Upper lobe of left lung (tissue), 4 donors: ENCODE data around the gene GALC.

Source experiments
- EP300 ChIP-seq, 4 donors: sonication (generic); formaldehyde crosslinking; IDR thresholded peaks; one replicate each; pipeline ENCODE4 v1.5.1; 2017; ENCODE audit warnings: antibody characterized with exemption in 4 of 4, control low read depth in 2 of 4
- POLR2AphosphoS5 ChIP-seq, 2 donors: sonication (generic); formaldehyde crosslinking; IDR thresholded peaks; one replicate each; pipeline ENCODE4 v1.5.1; 2017; ENCODE audit warnings: antibody characterized with exemption in 2 of 2
- TF ChIP-seq, protein P1 (sequence below), 6 experiments: fragments of 450-650 bp in 4 of 6; fragments of 200-600 bp in 2 of 6; sonication (generic) in 2 of 6; IDR thresholded peaks; one replicate each; pipeline ENCODE4 v1.5.1; 2016 to 2019; ENCODE audit warnings: antibody characterized with exemption in 6 of 6

DNA sequence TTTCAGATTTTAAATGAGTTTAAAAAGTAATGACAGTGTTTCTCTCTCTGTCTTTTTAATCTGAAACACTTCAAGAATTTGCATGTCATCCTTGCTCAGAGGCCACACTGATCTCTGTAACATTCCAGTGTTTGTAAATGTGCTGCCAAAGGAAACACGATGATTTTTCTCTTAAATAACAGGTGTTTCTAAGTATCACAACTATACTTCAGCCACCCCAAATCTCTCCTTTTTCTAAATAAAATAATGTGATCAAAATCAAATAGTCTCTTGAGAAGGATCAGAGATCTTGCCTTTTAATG is 3.3 kb upstream of the GALC start:
- TF ChIP-seq, protein P1, sequence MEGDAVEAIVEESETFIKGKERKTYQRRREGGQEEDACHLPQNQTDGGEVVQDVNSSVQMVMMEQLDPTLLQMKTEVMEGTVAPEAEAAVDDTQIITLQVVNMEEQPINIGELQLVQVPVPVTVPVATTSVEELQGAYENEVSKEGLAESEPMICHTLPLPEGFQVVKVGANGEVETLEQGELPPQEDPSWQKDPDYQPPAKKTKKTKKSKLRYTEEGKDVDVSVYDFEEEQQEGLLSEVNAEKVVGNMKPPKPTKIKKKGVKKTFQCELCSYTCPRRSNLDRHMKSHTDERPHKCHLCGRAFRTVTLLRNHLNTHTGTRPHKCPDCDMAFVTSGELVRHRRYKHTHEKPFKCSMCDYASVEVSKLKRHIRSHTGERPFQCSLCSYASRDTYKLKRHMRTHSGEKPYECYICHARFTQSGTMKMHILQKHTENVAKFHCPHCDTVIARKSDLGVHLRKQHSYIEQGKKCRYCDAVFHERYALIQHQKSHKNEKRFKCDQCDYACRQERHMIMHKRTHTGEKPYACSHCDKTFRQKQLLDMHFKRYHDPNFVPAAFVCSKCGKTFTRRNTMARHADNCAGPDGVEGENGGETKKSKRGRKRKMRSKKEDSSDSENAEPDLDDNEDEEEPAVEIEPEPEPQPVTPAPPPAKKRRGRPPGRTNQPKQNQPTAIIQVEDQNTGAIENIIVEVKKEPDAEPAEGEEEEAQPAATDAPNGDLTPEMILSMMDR (IDR thresholded peaks at IDR 0.05) = no peak
- TF ChIP-seq POLR2AphosphoS5 (IDR thresholded peaks at IDR 0.05) = no peak
- TF ChIP-seq EP300 (IDR thresholded peaks at IDR 0.05) = no peak
